Esophagus squamous epithelium (tissue), 5 donors: Measurements from ENCODE around the gene OTOF. TPM values are rescaled to one million over a fixed set of nuclear protein-coding genes. Genes with fewer than 3 reads are reported as not detected.

ENCODE experiments used
- DNase-seq: peaks from one replicate; lab custom pipeline; 2025; lab: John Stamatoyannopoulos, UW
- H3K27ac ChIP-seq, 4 donors: fragments of 200-600 bp; sonication (generic); one replicate each; pipeline ENCODE4 v1.5.1; 2016 to 2019; ENCODE audit warnings: mild to moderate bottlenecking in 1 of 4
- H3K27me3 ChIP-seq, 4 donors: fragments of 200-600 bp; sonication (generic); 1 replicate in 3 of 4; 2 replicates in 1 of 4; pipeline versions ENCODE4 v1.5.1 to v1.6.0; 2017 to 2021; ENCODE audit warnings: antibody characterized with exemption in 1 of 4
- H3K36me3 ChIP-seq, 3 donors: fragments of 200-600 bp; sonication (generic); one replicate each; pipeline ENCODE4 v1.5.1; 2016 to 2019
- H3K4me1 ChIP-seq, 3 donors: fragments of 200-600 bp; sonication (generic); one replicate each; pipeline ENCODE4 v1.5.1; 2017 to 2019
- H3K4me3 ChIP-seq, 4 donors: fragments of 200-600 bp; sonication (generic); 1 replicate in 3 of 4; 2 replicates in 1 of 4; pipeline ENCODE4 v1.5.1; 2016 to 2019; ENCODE audit warnings: mild to moderate bottlenecking in 2 of 4, moderate library complexity in 1 of 4
- H3K9me3 ChIP-seq, 3 donors: fragments of 200-600 bp; sonication (generic); one replicate each; pipeline ENCODE4 v1.5.1; 2016 to 2019
- CTCF ChIP-seq, 6 experiments: fragments of 450-650 bp in 4 of 6; fragments of 200-600 bp in 2 of 6; sonication (generic) in 2 of 6; IDR thresholded peaks; one replicate each; pipeline ENCODE4 v1.5.1; 2016 to 2019; ENCODE audit warnings: antibody characterized with exemption in 6 of 6, mild to moderate bottlenecking in 4 of 6, moderate library complexity in 4 of 6
- POLR2A ChIP-seq, 4 donors: fragments of 450-650 bp; IDR thresholded peaks; one replicate each; pipeline ENCODE4 v1.6.1; 2017; ENCODE audit warnings: antibody characterized with exemption in 4 of 4, mild to moderate bottlenecking in 4 of 4, moderate library complexity in 3 of 4
- WGBS, 2 donors: methylation state at CpG; one replicate each; pipeline ENCODE4 v1.1.5; 2018; 5-methylcytosine and 5-hydroxymethylcytosine counted together
- intact Hi-C: fragments of 100-400 bp; cut with DNase I; formaldehyde crosslinking; loops from one replicate; pipeline ENCODE4 v1.15.0; 2022
- total RNA-seq, 4 donors: library from RNA; depleted of rRNA; stranded (reverse); fragments of >200 nt; gene quantifications; one replicate each; pipeline ENCODE4 v1.1.0, GENCODE V29; 2016
- donor health status: DM: yes; HTN: yes; CAD: no.

Gene OTOF
- total RNA-seq, 4 donors from 2014 or later = under 0.01 to 0.56 TPM; not detected in 2

- DNase-seq = no peak
- Histone ChIP-seq H3K4me1 (peaks cover 0 to 20% (median 0%) of the 10 kb centered on the region in 3 donors), H3K27ac (no peak overlapping the region), H3K9me3 (no peaks in the 10 kb centered on the region), H3K4me3 (no peak overlapping the region), H3K36me3 (no peaks in the 10 kb centered on the region), H3K27me3 (peaks cover 0 to 3% (median 0%) of the 10 kb centered on the region in 4 donors)
- 90 to 96% methylated on average over 3 to 5 of the region's 10 CpGs for WGBS, 2 donors
- TF ChIP-seq CTCF (IDR thresholded peaks at IDR 0.05) (no peak), POLR2A (IDR thresholded peaks at IDR 0.05) (no peak)
- intact Hi-C loops = no loop called here
These were observed 21.3 kb downstream of the OTOF start for GRCh38 chr2:26456440-26457250.

- peaks cover 0 to 20% (median 0%) of the 10 kb centered on the region in 3 donors for H3K4me1 ChIP-seq
- peak overlapping the region in 1 of 4 donors; percentile 2 for H3K27ac ChIP-seq
- no peak overlapping the region for H3K4me3 ChIP-seq
- TF ChIP-seq POLR2A (IDR thresholded peaks at IDR 0.05) (no peak), CTCF (IDR thresholded peaks at IDR 0.05) (no peak)
- H3K27me3 ChIP-seq = no peaks in the 10 kb centered on the region
- DNase-seq = no peak
- no peaks in the 10 kb centered on the region for H3K9me3 ChIP-seq
- H3K36me3 ChIP-seq = no peaks in the 10 kb centered on the region
- intact Hi-C loops = no loop called here
- WGBS, 2 donors = 72 to 84% methylated on average over 12 to 13 of the region's 18 CpGs
These were observed 22.1 kb downstream of the OTOF start for GRCh38 chr2:26455670-26456439.

GRCh38 chr2:26455037-26455669, 22.8 kb downstream of the OTOF start:
- Histone ChIP-seq H3K27me3 (no peaks in the 10 kb centered on the region), H3K4me1 (peaks cover 0 to 20% (median 0%) of the 10 kb centered on the region in 3 donors), H3K27ac (no peak overlapping the region), H3K4me3 (no peak overlapping the region), H3K9me3 (no peaks in the 10 kb centered on the region), H3K36me3 (no peaks in the 10 kb centered on the region)
- DNase-seq = no peak
- TF ChIP-seq POLR2A (IDR thresholded peaks at IDR 0.05) (no peak), CTCF (IDR thresholded peaks at IDR 0.05) (no peak)
- intact Hi-C loops = no loop called here
- WGBS, 2 donors = 69 to 75% methylated on average over 5 to 7 of the region's 11 CpGs

GRCh38 chr2:26454561-26455001, 23.3 kb downstream of the OTOF start:
- 85% methylated on average over 4 of the region's 10 CpGs; no CpG with 5 or more reads in 1 of the 2 donors for WGBS, 2 donors
- Histone ChIP-seq H3K27ac (no peak overlapping the region), H3K4me3 (no peak overlapping the region), H3K9me3 (no peaks in the 10 kb centered on the region), H3K4me1 (peaks cover 0 to 20% (median 0%) of the 10 kb centered on the region in 3 donors), H3K27me3 (no peaks in the 10 kb centered on the region), H3K36me3 (no peaks in the 10 kb centered on the region)
- DNase-seq = no peak
- no peak for TF ChIP-seq CTCF (IDR thresholded peaks at IDR 0.05)
- TF ChIP-seq POLR2A (IDR thresholded peaks at IDR 0.05) = no peak
- intact Hi-C loops = no loop called here
